ENCODE measurements around the gene KCNK5.

GRCh38 chr6:39256294-39256940 lies 27.1 kb upstream of the KCNK5 start:
- TF ChIP-seq POLR2A (IDR thresholded peaks at IDR 0.05) (no peak), CTCF (IDR thresholded peaks at IDR 0.05) (no peak), EP300 (IDR thresholded peaks at IDR 0.05) (no peak)
